IMR-90 (cell line): ENCODE measurements around the gene CORO1C. TPM values are rescaled to one million over a fixed set of nuclear protein-coding genes. Genes with fewer than 3 reads are reported as not detected.
A peak's percentile ranks its signal among the peaks of the same experiment; 100 is the strongest.

Experiments
- ATAC-seq: fragments of 200-7000 bp; cut with Tn5 transposase; 2 replicates; pipeline ENCODE4 v1.9.1; 2020; ENCODE audit warnings: low read depth, mild to moderate bottlenecking, moderate library complexity
- BruUV-seq: library from RNA; stranded (reverse); fragments of 400-500 nt; replicated peaks from 2 replicates; lab custom pipeline; 2021; lab: Mats Ljungman, UMichigan
- CTCF ChIA-PET: fragments of 300-600 bp; formaldehyde crosslinking; extraction: SDS; loops from one replicate; lab custom pipeline; 2021; ENCODE audit warnings: antibody characterized with exemption; lab: Yijun Ruan, JAX
- POLR2A ChIA-PET: fragments of 300-600 bp; sonication (Branson Sonifier 250); formaldehyde crosslinking; loops from one replicate; lab custom pipeline; 2022; ENCODE audit warnings: antibody characterized with exemption; ENCODE audit not compliant: unreplicated experiment; lab: Charles Lee
- DNase-seq: peaks from one replicate; pipeline ENCODE4 v3.0.0; 2013
- H2AFZ ChIP-seq: replicated peaks from 2 replicates; pipeline ENCODE3; 2013; ENCODE audit warnings: low read length, mild to moderate bottlenecking; ENCODE audit not compliant: poor library complexity
- H2AK5ac ChIP-seq: 2 replicates; pipeline ENCODE4 v1.6.1; 2013; ENCODE audit warnings: low read depth, low read length, inconsistent platforms
- H2AK9ac ChIP-seq: replicated peaks from 2 replicates; pipeline ENCODE3; 2013; ENCODE audit warnings: mild to moderate bottlenecking, low read depth, low read length, moderate library complexity; ENCODE audit not compliant: poor library complexity
- H2BK120ac ChIP-seq: 2 replicates; pipeline ENCODE4 v1.6.1; 2013; ENCODE audit warnings: low read depth, low read length, inconsistent platforms
- H2BK15ac ChIP-seq: 3 replicates; pipeline ENCODE4 v1.6.1; 2013; ENCODE audit warnings: low read depth, low read length, inconsistent platforms
- H2BK20ac ChIP-seq: 2 replicates; pipeline ENCODE4 v1.6.1; 2013; ENCODE audit warnings: low read depth, mild to moderate bottlenecking, inconsistent platforms, low read length, moderate library complexity
- H2BK5ac ChIP-seq: 2 replicates; pipeline ENCODE4 v1.6.1; 2013; ENCODE audit warnings: mild to moderate bottlenecking, low read depth, low read length, inconsistent platforms; ENCODE audit not compliant: poor library complexity, severe bottlenecking
- H3K14ac ChIP-seq: replicated peaks from 2 replicates; pipeline ENCODE4 v1.6.1; 2013; ENCODE audit warnings: low read depth, low read length, inconsistent platforms
- H3K18ac ChIP-seq: 2 replicates; pipeline ENCODE4 v1.6.1; 2013; ENCODE audit warnings: low read depth, low read length, control low read depth
- H3K23ac ChIP-seq: 2 replicates; pipeline ENCODE4 v1.6.1; 2013; ENCODE audit warnings: low read depth, low read length, inconsistent platforms
- H3K27ac ChIP-seq: 2 replicates; pipeline ENCODE4 v1.5.1; 2013; ENCODE audit warnings: mild to moderate bottlenecking, control low read depth, low read length; ENCODE audit not compliant: insufficient read depth
- H3K27me3 ChIP-seq: 2 replicates; pipeline ENCODE4 v1.6.1; 2013; ENCODE audit warnings: low read length; ENCODE audit not compliant: control insufficient read depth, insufficient read depth
- H3K36me3 ChIP-seq: 2 replicates; pipeline ENCODE4 v1.6.1; 2013; ENCODE audit warnings: low read length, mixed read lengths; ENCODE audit not compliant: control insufficient read depth, insufficient read depth
- H3K4ac ChIP-seq: 2 replicates; pipeline ENCODE4 v1.6.1; 2013; ENCODE audit warnings: low read depth, low read length, inconsistent platforms
- H3K4me1 ChIP-seq: 2 replicates; pipeline ENCODE4 v1.6.1; 2013; ENCODE audit warnings: low read length, mixed read lengths; ENCODE audit not compliant: control insufficient read depth, insufficient read depth
- H3K4me2 ChIP-seq: 2 replicates; pipeline ENCODE4 v1.6.1; 2013; ENCODE audit warnings: low read depth, mild to moderate bottlenecking, control low read depth, low read length, moderate library complexity
- H3K4me3 ChIP-seq: 2 replicates; pipeline ENCODE4 v1.5.1; 2013; ENCODE audit warnings: low read depth, mild to moderate bottlenecking, control low read depth, low read length, moderate library complexity; ENCODE audit not compliant: insufficient read depth
- H3K56ac ChIP-seq: 2 replicates; pipeline ENCODE4 v1.6.1; 2013; ENCODE audit warnings: low read length, inconsistent platforms; ENCODE audit not compliant: insufficient read depth; ENCODE audit errors: extremely low read depth
- H3K79me1 ChIP-seq, 2 experiments: 2 replicates each; pipeline ENCODE4 v1.6.1; 2013; ENCODE audit warnings: low read length in 2 of 2, inconsistent platforms in 1 of 2, low read depth in 1 of 2
- H3K9ac ChIP-seq: 2 replicates; pipeline ENCODE4 v1.6.1; 2013; ENCODE audit warnings: low read depth, low read length, control low read depth
- H3K9me1 ChIP-seq: 2 replicates; pipeline ENCODE4 v1.6.1; 2013; ENCODE audit warnings: low read length, inconsistent platforms; ENCODE audit not compliant: insufficient read depth
- H3K9me3 ChIP-seq: 2 replicates; pipeline ENCODE4 v1.6.1; 2013; ENCODE audit warnings: low read length; ENCODE audit not compliant: control insufficient read depth, insufficient read depth
- H4K20me1 ChIP-seq: 2 replicates; pipeline ENCODE4 v1.6.1; 2013; ENCODE audit warnings: low read length, inconsistent platforms; ENCODE audit not compliant: insufficient read depth
- H4K5ac ChIP-seq: 2 replicates; pipeline ENCODE4 v1.6.1; 2013; ENCODE audit warnings: mild to moderate bottlenecking, low read depth, low read length, control low read depth
- H4K8ac ChIP-seq, 2 experiments: 2 replicates each; pipeline ENCODE4 v1.6.1; 2013; ENCODE audit warnings: low read depth in 2 of 2, low read length in 2 of 2, control low read depth in 1 of 2, inconsistent platforms in 1 of 2
- H4K91ac ChIP-seq: 2 replicates; pipeline ENCODE4 v1.6.1; 2013; ENCODE audit warnings: low read depth, low read length, inconsistent platforms; ENCODE audit not compliant: insufficient read depth
- MAFK ChIP-seq: IDR thresholded peaks from 2 replicates; pipeline ENCODE4 v1.6.1; 2012; ENCODE audit warnings: low read depth, low read length, improper control_type of control experiment
- NFE2L2 ChIP-seq: fragments of 150-350 bp; IDR thresholded peaks from 2 replicates; pipeline ENCODE4 v1.6.1; 2016; ENCODE audit warnings: low read depth, mild to moderate bottlenecking, low read length
- WGBS, 2 experiments: methylation state at CpG; one replicate each; pipeline versions ENCODE4 v1.1.5 to v1.1.7; 2013; ENCODE audit warnings: missing lambda C conversion rate in 2 of 2; ENCODE audit not compliant: insufficient read length in 1 of 2; ENCODE audit errors: extremely low coverage in 2 of 2; 5-methylcytosine and 5-hydroxymethylcytosine counted together
- dilution Hi-C: fragments of 300-500 bp; cut with HindIII; formaldehyde crosslinking; loops from one replicate; pipeline ENCODE4 v1.14.3; 2018; ENCODE audit warnings: low sequenced_read_pairs; ENCODE audit not compliant: unreplicated experiment
- in situ Hi-C: fragments of 300-500 bp; cut with MboI; formaldehyde crosslinking; loops from 3 replicates; pipeline ENCODE4 v1.14.3; 2019; ENCODE audit warnings: low sequenced_read_pairs, inconsistent platforms, mixed read lengths
- intact Hi-C: fragments of 100-400 bp; cut with micrococcal nuclease; formaldehyde crosslinking; loops from 2 replicates; pipeline ENCODE4 v1.10.0; 2022
- polyA plus RNA-seq, 3 experiments: library from polyadenylated mRNA; depleted of rRNA; stranded (reverse); fragments of >200 nt; gene quantifications; 2 replicates each; pipeline ENCODE4 v1.2.3, GENCODE V29; 2012; ENCODE audit warnings: low replicate concordance in 1 of 3
- total RNA-seq: library from RNA; depleted of rRNA; stranded (reverse); fragments of >200 nt; gene quantifications from 2 replicates; pipeline ENCODE4 v1.2.3, GENCODE V29; 2012

Gene CORO1C
- total and polyA plus RNA-seq, 2 of the 4 experiments (the other 2 are of a cell fraction), result 675 to 1,100 TPM

DNA sequence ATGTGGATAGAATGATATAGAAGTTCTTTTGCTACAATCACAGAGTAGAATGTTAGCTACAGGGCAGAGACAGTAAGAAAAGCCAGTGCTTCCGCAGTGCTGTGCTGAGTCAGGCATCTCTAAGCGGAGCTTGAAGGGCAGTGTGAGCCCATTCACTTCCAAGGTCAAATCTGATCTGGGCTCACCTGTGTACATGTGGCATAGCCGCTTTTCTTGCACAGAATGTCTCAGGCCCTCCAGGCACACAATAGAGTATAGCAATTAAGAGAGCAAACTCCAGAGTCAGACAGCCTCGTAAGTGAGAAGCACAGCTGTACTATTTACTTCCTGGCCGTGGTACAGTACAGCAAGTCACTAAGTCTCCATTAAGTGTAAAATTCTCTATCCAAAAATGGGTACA lies 26.8 kb downstream of the CORO1C start:
- ATAC-seq (no peak), DNase-seq (no peak)
- Histone ChIP-seq H3K9ac (no peak overlapping the region), H3K9me1 (peaks cover 25% of the 10 kb centered on the region), H3K27ac (no peak overlapping the region), H3K4ac (no peak overlapping the region), H3K18ac (no peak overlapping the region), H2BK120ac (no peak overlapping the region), H3K79me1 (peaks cover 0 to 38% of the 10 kb centered on the region in 2 experiments; a peak in 2 of 4 replicates), H4K8ac (no peak overlapping the region), H3K14ac (peak overlapping the region; percentile 31; the same call in 1 of the 2 replicates), H3K36me3 (peaks cover 18% of the 10 kb centered on the region), H3K56ac (no peak overlapping the region), H3K27me3 (no peaks in the 10 kb centered on the region), H3K4me3 (no peak overlapping the region), H2BK20ac (no peak overlapping the region), H2AFZ (no peak overlapping the region), H3K4me1 (peaks cover 29% of the 10 kb centered on the region), H2AK5ac (no peak overlapping the region), H3K4me2 (no peak overlapping the region), H3K23ac (peak overlapping the region; percentile 38; the same call in 1 of the 2 replicates), H4K20me1 (peaks cover 95% of the 10 kb centered on the region), H2BK5ac (peak overlapping the region; percentile 26), H4K91ac (no peak overlapping the region), H4K5ac (no peak overlapping the region), H3K9me3 (no peaks in the 10 kb centered on the region), H2BK15ac (no peak overlapping the region), H2AK9ac (no peak overlapping the region)
- ChIA-PET POLR2A (interaction anchor here (0.6 kb wide), 1 partner anchor 11 kb away, joined by 9 read pairs; no protein-coding TSS in a partner anchor), CTCF (interaction anchor here (0.9 to 1.1 kb wide), 2 partner anchors 9 to 40 kb away, joined by 3 read pairs; no protein-coding TSS in a partner anchor)
- no TSS peak for BruUV-seq
- 92% methylated on average over 3 of the region's 5 CpGs; no CpG with 5 or more reads in 1 of the 2 experiments for WGBS, 2 experiments
- TF ChIP-seq NFE2L2, result no peak
- TF ChIP-seq MAFK, result peak; percentile 14; the same call in 1 of the 2 replicates
- dilution Hi-C loops, result no loop called here
- in situ Hi-C loops, result no loop called here
- intact Hi-C loops, result no loop called here
